Mucosa of descending colon (tissue), 3 donors: ENCODE results near the gene RNASE3. TPM values are rescaled to one million over a fixed set of nuclear protein-coding genes. Genes with fewer than 3 reads are reported as not detected.

Experiments
- ATAC-seq: fragments of 200-7000 bp; cut with Tn5 transposase; one replicate; pipeline ENCODE4 v1.9.1; 2020; ENCODE audit warnings: mild to moderate bottlenecking, moderate library complexity
- DNase-seq, 3 donors: peaks; one replicate each; pipeline ENCODE4 v3.0.0-alpha.2; 2020
- H3K36me3 ChIP-seq: fragments of 200-600 bp; one replicate; pipeline ENCODE4 v1.8.0; 2021; ENCODE audit warnings: low read depth, mild to moderate bottlenecking
- H3K4me1 ChIP-seq: fragments of 200-600 bp; one replicate; pipeline ENCODE4 v1.8.0; 2021; ENCODE audit warnings: low read depth, mild to moderate bottlenecking
- H3K4me3 ChIP-seq: fragments of 200-600 bp; one replicate; pipeline ENCODE4 v1.8.0; 2021; ENCODE audit warnings: mild to moderate bottlenecking
- H3K9me3 ChIP-seq: fragments of 200-600 bp; one replicate; pipeline ENCODE4 v1.8.0; 2021; ENCODE audit warnings: mild to moderate bottlenecking
- intact Hi-C, 2 donors: fragments of 100-400 bp; cut with DNase I in 1 of 2; cut with micrococcal nuclease in 1 of 2; formaldehyde crosslinking; loops; one replicate each; pipeline versions ENCODE4 v1.11.0 to v1.11.1; 2022; cut with DNase I, micrococcal nuclease
- total RNA-seq, 3 donors: library from RNA; stranded (reverse); fragmentation: NEBNext Ultra II Directional in 2 of 3; extraction: Animal tissue kit (Norgen Biotek cat#: 25700) in 2 of 3; gene quantifications; one replicate each; pipeline versions ENCODE4 v1.2.1 to v1.2.4, GENCODE V29; 2021 to 2023
- TF ChIP-seq, protein P1 (sequence below): fragments of 200-600 bp; IDR thresholded peaks from one replicate; pipeline ENCODE4 v1.8.0; 2022; ENCODE audit warnings: antibody characterized with exemption, mild to moderate bottlenecking
- donor health status: DM: no; HTN: no; CAD: no; lungs with moderate emphysema.
- donor health status: DM: no; HTN: no; CAD: no.
- donor health status: DM: no; HTN: yes; CAD: no.

The RNASE3 gene
- total RNA-seq, 3 donors from 2014 or later, result not detected

DNA sequence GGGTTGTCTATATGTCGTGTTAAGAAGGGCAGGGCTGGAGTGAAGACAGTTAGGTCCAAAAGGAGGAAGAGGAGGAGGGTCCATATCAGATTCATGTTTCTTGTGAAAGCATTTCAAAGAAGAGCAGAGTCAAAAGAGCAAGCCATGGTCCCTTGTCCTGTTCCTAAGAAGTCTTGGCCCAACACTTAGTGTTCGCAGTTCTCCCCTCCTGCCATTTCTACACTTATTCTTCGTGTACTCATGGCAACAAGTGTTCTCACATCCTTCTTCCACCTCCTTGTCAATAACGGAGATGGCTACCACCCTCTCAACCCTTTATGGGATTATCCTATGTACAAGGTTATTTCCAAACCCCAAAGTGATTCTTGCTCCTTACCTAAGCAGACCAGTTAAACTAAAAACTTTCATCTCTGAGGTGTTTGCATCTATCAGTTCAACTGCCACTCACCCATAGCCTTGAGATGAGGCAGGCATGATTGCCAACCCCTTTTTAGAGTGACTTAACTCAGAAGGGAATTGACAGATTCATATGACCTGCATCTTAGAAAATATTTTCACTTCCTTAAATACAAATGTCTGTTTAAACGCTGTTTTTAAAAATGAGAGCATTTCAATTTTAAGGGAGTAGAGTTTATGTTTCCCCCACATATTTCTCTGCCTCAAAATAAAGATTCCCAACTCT is 44.3 kb downstream of the RNASE3 start:
- Histone ChIP-seq H3K36me3 (no peaks in the 10 kb centered on the region), H3K4me3 (no peak overlapping the region), H3K4me1 (no peaks in the 10 kb centered on the region), H3K9me3 (no peaks in the 10 kb centered on the region)
- TF ChIP-seq, protein P1, sequence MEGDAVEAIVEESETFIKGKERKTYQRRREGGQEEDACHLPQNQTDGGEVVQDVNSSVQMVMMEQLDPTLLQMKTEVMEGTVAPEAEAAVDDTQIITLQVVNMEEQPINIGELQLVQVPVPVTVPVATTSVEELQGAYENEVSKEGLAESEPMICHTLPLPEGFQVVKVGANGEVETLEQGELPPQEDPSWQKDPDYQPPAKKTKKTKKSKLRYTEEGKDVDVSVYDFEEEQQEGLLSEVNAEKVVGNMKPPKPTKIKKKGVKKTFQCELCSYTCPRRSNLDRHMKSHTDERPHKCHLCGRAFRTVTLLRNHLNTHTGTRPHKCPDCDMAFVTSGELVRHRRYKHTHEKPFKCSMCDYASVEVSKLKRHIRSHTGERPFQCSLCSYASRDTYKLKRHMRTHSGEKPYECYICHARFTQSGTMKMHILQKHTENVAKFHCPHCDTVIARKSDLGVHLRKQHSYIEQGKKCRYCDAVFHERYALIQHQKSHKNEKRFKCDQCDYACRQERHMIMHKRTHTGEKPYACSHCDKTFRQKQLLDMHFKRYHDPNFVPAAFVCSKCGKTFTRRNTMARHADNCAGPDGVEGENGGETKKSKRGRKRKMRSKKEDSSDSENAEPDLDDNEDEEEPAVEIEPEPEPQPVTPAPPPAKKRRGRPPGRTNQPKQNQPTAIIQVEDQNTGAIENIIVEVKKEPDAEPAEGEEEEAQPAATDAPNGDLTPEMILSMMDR, result no peak
- ATAC-seq (no peak), DNase-seq (no peak)
- intact Hi-C loops, result no loop called here

Other genes with a start within 250 kb of the RNASE3 start
- gene OR6S1, start 249.7 kb upstream of the RNASE3 start, total RNA-seq, result not detected
- gene RNASE4, start 206.8 kb upstream of the RNASE3 start, total RNA-seq, result 10 to 100 TPM; 35.9 to 37.4 (median 36.4) TPM
- 10 to 100 TPM; 25.0 to 50.1 (median 41.0) TPM for gene ANG, start 202.6 kb upstream of the RNASE3 start, total RNA-seq
- not detected for gene EDDM3A, start 145.5 kb upstream of the RNASE3 start, total RNA-seq
- gene EDDM3B, start 123.0 kb upstream of the RNASE3 start, total RNA-seq, result not detected
- 10 to 100 TPM in 1 of 3 donors, 1 to 10 TPM in 2; 3.3 to 13.7 (median 9.1) TPM for gene RNASE6, start 110.1 kb upstream of the RNASE3 start, total RNA-seq
- 100 to 1,000 TPM; 105 to 275 (median 203) TPM for gene RNASE1, start 88.5 kb upstream of the RNASE3 start, total RNA-seq
- gene RNASE2, start 64.1 kb downstream of the RNASE3 start, total RNA-seq, result 1 to 10 TPM in 1 of 3 donors, under 1 TPM in 1, not detected in 1; 0.96 to 4.0 TPM
- gene METTL17, start 98.6 kb downstream of the RNASE3 start, total RNA-seq, result 10 to 100 TPM; 61.1 to 87.3 (median 73.1) TPM
- gene SLC39A2, start 107.9 kb downstream of the RNASE3 start, total RNA-seq, result 1 to 10 TPM in 2 of 3 donors, under 1 TPM in 1; 0.28 to 4.9 (median 2.0) TPM
- gene NDRG2, start 133.7 kb downstream of the RNASE3 start, total RNA-seq, result 100 to 1,000 TPM; 156 to 212 (median 188) TPM
- 1 to 10 TPM in 1 of 3 donors, under 1 TPM in 1, not detected in 1; 0.58 to 2.3 TPM for gene TPPP2, start 138.8 kb downstream of the RNASE3 start, total RNA-seq
- not detected for gene RNASE13, start 143.4 kb downstream of the RNASE3 start, total RNA-seq
- gene RNASE7, start 151.0 kb downstream of the RNASE3 start, total RNA-seq, result under 1 TPM in 2 of 3 donors, not detected in 1; 0.19 to 0.32 TPM
- not detected for gene RNASE8, start 166.4 kb downstream of the RNASE3 start, total RNA-seq
- gene ARHGEF40, start 178.9 kb downstream of the RNASE3 start, total RNA-seq, result 10 to 100 TPM; 44.3 to 69.3 (median 47.8) TPM
- gene ZNF219, start 207.3 kb downstream of the RNASE3 start, total RNA-seq, result 100 to 1,000 TPM in 1 of 3 donors, 10 to 100 TPM in 2; 56.6 to 103 (median 58.2) TPM
- 10 to 100 TPM; 20.2 to 46.0 (median 43.9) TPM for gene TMEM253, start 209.7 kb downstream of the RNASE3 start, total RNA-seq